Measurements from ENCODE around the gene ANXA2R. TPM values are rescaled to one million over a fixed set of nuclear protein-coding genes. Genes with fewer than 3 reads are reported as not detected.

ANXA2R gene
- total and polyA plus RNA-seq, 12 donors = 0.42 to 3.4 (median 1.0) TPM

DNA sequence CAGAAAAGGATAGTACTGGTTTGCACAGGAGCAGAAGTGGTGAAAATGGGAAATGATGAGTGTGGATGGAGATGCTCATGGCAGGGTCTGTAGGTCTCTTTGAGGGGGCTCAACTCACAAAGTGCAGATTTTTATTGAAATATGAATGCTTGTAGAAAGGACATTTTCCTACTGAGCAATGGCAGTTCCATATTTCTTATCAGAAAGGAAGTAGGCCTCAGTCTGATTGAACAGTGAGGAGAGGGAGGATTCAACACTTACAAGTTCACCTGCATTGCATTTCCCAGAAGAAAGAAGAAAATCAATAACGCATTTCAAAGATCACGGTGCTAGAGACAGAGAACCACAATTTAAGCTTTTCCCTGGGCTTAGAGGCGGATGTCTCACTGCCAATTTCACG lies 49.2 kb downstream of the ANXA2R start:
- peaks cover 0 to 94% (median 66%) of the 10 kb centered on the region in 7 donors for H3K27me3 ChIP-seq
- peak overlapping the region in 8 of 10 donors; percentile 53 to 76 (median 67) for H3K4me3 ChIP-seq
- intact Hi-C loops (cut with DNase I) = loop anchor here (5.0 to 10.0 kb wide), 5 partner anchors 39 to 79 kb away; partner anchors contain the start of gene ANXA2R (in 2 of the 10)
- TF ChIP-seq, protein P1, sequence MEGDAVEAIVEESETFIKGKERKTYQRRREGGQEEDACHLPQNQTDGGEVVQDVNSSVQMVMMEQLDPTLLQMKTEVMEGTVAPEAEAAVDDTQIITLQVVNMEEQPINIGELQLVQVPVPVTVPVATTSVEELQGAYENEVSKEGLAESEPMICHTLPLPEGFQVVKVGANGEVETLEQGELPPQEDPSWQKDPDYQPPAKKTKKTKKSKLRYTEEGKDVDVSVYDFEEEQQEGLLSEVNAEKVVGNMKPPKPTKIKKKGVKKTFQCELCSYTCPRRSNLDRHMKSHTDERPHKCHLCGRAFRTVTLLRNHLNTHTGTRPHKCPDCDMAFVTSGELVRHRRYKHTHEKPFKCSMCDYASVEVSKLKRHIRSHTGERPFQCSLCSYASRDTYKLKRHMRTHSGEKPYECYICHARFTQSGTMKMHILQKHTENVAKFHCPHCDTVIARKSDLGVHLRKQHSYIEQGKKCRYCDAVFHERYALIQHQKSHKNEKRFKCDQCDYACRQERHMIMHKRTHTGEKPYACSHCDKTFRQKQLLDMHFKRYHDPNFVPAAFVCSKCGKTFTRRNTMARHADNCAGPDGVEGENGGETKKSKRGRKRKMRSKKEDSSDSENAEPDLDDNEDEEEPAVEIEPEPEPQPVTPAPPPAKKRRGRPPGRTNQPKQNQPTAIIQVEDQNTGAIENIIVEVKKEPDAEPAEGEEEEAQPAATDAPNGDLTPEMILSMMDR (IDR thresholded peaks at IDR 0.05) = no peak
- H3K9me3 ChIP-seq = peaks cover 0 to 4% (median 0%) of the 10 kb centered on the region in 11 donors
- peaks cover 0 to 79% (median 16%) of the 10 kb centered on the region in 9 donors for H3K4me1 ChIP-seq
- ATAC-seq = no peak
- WGBS, 2 donors = 78 to 79% methylated on average over 4 of the region's 4 CpGs
- DNase-seq = no peak
- peak overlapping the region; percentile 89 to 100 (median 96) for H3K27ac ChIP-seq
- H3K36me3 ChIP-seq = peaks cover 0 to 7% (median 0%) of the 10 kb centered on the region in 9 donors

Other genes with a start within 250 kb of the ANXA2R start
- gene SELENOP, start 228.4 kb downstream of the ANXA2R start, total RNA-seq = 100 to 1,000 TPM; 149 to 373 (median 181) TPM
- 10 to 100 TPM; 45.9 to 68.8 TPM for gene SELENOP, start 228.4 kb downstream of the ANXA2R start, polyA plus RNA-seq
- 10 to 100 TPM; 13.4 to 20.6 (median 16.8) TPM for gene ZNF131, start 80.6 kb upstream of the ANXA2R start, total RNA-seq
- gene ZNF131, start 80.6 kb upstream of the ANXA2R start, polyA plus RNA-seq = 10 to 100 TPM in 1 of 2 donors, 1 to 10 TPM in 1; 9.5 to 40.5 TPM
- under 1 TPM in 8 of 10 donors, not detected in 2; 0.12 to 0.42 (median 0.22) TPM for gene NIM1K, start 151.9 kb upstream of the ANXA2R start, total RNA-seq
- under 1 TPM; 0.07 to 0.29 TPM for gene NIM1K, start 151.9 kb upstream of the ANXA2R start, polyA plus RNA-seq

Data from heart right ventricle (tissue), 16 donors.